ENCODE data around the gene OIT3.
"Not testable (repeated sequence)": the region's sequence is repeated elsewhere in the genome, so short reads cannot be mapped to it uniquely, and the experiment has no call there.

Gene OIT3

GRCh38 chr10:72893136-72893798 is at the start of gene OIT3:
TSS of gene OIT3 (plus strand) at chr10:72893739. CDS start at chr10:72893799, 60 bp downstream.
- DNase-seq = no peak

GRCh38 chr10:72846238-72846637 is 47.3 kb upstream of the OIT3 start:
- DNase-seq = no peak

DNA sequence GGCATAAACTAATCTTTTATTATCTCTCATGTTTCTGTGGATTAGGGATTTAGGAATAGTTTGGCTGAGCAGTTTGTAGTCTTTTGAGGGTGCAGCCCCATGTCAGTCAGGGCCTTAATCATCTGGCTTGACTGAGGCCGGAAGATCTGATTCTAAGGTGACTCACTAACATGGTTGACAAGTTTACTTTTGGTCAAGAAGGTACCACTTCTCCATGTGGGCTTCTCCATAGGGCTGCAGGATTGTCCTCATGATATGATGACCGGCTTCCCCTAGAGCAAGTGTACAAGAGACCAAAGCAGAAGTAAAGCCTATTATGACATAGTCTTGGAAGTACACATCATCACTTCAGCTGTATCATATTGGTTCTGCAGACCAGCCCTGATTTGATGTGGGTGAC is 45.9 kb upstream of the OIT3 start:
- peak; percentile 17 for DNase-seq

GRCh38 chr10:72850861-72851260 is 42.7 kb upstream of the OIT3 start:
- DNase-seq = no peak

DNA sequence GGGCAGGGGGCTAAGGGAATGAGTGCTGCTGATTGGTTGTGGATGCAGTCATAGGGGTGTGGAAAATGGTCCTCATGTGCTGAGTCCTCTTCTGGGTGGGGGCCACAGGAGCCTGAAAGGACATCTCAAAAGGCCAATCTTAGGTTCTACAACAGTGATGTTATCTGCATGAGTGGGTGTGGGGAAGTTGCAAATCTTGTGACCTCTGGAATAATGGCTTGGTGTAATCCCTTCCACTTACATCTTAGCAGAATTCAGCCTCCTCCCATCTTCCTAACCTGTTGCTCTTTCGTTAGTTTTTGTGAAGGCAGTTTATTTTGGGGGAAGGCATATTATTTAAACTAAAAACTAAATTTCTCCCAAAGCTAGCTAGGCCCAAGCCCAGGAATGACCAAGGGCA is 42.0 kb upstream of the OIT3 start:
- DNase-seq = no peak

GRCh38 chr10:72852508-72852907 is 41.0 kb upstream of the OIT3 start:
- DNase-seq = no peak

GRCh38 chr10:72855129-72855528 is 38.4 kb upstream of the OIT3 start:
- no peak for DNase-seq

DNA sequence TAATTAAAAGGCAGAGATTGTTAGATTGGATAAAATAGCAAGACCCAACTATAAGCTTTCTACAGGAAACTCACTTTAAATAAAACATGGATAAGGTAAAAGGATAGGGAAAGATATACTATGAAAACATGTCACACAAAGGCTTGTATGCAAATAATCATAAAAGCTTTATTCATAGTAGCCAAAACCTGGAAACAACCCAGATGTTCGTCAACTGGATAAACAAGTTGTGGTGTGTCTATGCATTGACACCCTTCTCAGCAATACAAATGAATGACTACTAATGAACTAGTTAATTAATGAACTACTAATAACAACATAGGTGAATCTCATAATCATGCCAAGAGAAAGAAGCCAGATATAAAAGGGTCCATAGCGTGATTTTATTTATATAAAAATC is 37.7 kb upstream of the OIT3 start:
- no peak for DNase-seq

GRCh38 chr10:72858067-72858466 is 35.5 kb upstream of the OIT3 start:
- no peak for DNase-seq

- DNase-seq = no peak
Observed at GRCh38 chr10:72862957-72863356, 30.6 kb upstream of the OIT3 start.

DNA sequence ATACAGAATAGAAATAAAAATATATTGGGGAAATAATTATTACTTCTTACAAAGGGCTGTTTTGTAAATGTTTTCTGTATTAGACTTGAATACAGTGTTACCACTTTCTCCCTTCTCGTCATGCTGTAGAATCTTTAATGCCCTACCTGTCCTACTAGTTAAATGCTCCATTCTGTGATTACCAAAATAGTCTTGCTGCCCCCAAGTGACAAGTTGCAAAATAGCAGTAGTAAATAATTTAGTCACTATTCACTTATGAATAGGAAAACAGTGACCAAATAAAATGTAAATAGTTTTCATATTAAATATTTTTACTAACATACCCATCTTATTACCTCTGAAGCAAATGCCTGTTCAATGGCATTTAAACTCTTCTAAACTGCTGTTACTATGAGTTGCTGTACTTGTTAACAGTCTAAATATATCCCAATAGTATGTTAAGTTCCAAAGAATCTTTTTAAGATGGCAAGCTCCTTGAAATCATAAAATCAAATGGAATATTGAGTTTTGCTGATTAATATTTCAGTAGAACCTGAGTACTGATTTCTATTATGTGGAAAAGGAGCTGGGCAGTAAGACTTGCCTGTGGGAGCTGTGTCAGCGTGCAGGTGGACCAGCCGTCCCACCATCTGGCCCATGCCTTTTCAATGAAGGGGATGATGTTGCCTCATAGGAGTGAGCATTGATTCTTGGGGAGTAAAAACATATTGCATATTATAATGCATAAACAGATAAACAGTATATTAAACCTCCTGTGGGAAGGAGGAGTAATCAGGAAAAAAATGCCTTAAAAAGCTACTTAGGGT is 18.1 kb upstream of the OIT3 start:
- DNase-seq = no peak

DNA sequence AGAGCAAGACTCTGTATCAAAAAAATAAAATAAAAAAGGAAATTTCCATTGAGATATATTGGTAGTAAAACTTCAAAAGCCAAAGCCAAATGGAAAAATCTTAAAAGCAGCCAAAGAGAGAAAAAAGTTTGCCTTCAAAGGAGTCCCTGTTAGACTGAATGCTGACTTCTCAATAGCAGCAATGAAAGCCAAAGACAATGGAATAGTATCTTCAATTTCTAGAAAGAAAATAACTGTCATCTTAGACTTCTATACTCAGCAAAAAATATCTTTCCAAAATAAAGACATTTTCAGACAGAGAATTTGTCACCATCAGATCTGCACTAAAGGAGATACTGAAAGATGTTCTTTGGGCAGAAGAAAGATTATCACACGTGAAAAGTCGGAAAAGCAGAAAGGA is 14.3 kb upstream of the OIT3 start:
- no peak for DNase-seq

GRCh38 chr10:72881291-72881690 is 12.2 kb upstream of the OIT3 start:
- DNase-seq = no peak

- DNase-seq = no peak
Observed at GRCh38 chr10:72883861-72884260, 9.7 kb upstream of the OIT3 start.

GRCh38 chr10:72885953-72886352 is 7.6 kb upstream of the OIT3 start:
- DNase-seq = no peak

GRCh38 chr10:72886621-72887020 is 6.9 kb upstream of the OIT3 start:
- no peak for DNase-seq

- DNase-seq = no peak
Observed at GRCh38 chr10:72887043-72887442, 6.5 kb upstream of the OIT3 start.

GRCh38 chr10:72888151-72888638 is 5.3 kb upstream of the OIT3 start:
- no peak for DNase-seq

DNA sequence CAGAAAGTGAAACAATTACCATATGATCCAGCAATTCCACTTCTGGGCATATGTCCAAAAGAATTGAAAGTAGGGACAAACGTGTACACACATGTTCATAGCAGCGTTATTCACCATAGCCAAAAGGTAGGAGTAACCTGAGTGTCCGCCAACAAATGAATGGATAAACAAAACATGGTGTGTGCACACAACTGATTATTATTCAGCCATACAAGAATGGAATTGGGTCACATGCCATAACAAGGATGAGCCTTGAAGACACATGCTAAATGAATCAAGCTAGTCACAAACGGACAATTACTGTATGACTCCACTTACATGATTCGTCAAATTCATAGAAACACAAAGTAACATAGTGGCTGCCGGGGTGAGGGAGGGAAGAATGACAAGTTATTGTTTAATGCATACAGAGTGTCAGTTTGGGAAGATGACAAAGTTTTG is 4.1 kb upstream of the OIT3 start:
- DNase-seq = no peak

GRCh38 chr10:72890086-72890485 is 3.5 kb upstream of the OIT3 start:
- no peak for DNase-seq

DNA sequence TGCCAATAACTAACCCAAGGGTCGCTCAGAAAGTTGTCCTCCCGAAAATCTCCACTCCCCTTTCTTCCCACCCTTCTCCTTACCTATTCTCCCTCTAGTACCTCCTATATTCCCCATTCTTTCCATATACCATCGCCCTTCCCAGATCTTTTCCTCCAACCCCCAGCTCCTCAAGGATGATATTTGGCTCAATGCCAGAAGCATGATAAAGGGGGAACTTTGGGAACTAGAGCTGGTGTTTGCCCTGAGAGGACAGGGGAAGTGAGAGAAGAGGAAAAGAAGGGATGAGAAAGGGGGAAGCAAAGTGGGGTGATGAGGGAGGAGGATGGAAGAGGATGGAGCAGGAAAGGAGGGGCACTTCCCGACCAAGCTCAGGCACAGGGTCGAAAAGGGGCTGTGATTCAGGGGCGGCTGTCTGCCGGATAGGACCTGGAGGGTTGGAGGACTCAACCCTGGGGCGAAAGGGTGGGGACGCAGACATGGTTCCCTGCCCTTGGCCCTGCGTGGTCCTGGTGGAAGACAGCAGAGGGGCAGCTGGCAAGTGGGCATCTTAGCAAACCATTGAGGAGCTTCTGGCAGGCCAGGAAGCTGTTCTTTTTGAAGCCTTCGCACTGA is 1.8 kb downstream of the OIT3 start:
- no peak for DNase-seq

- DNase-seq = no peak
Observed at GRCh38 chr10:72898616-72899015, 5.1 kb downstream of the OIT3 start.

DNA sequence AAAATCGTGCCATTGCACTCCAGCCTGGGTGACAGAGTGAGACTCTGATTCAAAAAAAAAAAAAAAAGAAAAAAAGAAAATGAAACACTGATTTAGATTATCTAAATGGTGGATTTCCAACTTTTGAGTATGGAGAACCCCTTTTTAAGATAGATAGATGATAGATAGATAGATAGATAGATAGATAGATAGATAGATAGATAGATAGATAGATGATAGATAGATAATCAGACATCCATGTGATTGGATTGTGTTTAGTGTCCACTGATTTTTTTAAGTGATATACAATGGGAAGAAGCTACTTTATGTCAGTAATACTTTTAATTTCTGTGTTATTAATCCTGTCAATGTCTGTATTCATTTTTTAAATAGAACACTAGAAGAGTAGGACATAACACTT is 6.0 kb downstream of the OIT3 start:
- DNase-seq = no peak

DNA sequence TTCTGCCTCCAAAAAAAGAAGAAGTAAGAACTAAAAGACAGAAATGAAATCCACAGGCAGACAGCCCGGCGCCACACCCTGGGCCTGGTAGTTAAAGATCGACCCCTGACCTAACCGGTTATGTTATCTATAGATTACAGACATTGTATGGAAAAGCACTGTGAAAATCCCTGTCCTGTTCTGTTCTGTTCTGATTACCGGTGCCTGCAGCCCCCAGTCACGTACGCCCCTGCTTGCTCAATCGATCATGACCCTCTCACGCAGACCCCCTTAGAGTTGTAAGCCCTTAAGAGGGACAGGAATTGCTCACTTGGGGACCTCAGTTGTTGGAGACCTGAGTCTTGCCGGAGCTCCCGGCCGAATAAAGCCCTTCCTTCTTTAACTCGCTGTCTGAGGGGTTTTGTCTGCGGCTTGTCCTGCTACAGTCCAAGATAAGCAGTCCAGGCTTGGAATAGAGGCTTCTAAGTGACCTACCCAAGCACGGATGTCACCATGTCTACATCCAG is 10.5 kb downstream of the OIT3 start:
- DNase-seq = not testable (repeated sequence)
